Activated CD8-positive, alpha-beta memory T cell treated with anti-CD3 and anti-CD28 coated beads, Interleukin-2, amount 50 U/mL, for 1 hour (primary cell): ENCODE results near the gene CAPN1.

ENCODE experiments used
- DNase-seq: peaks from one replicate; pipeline ENCODE4 v3.0.0-alpha.2; 2020; ENCODE audit errors: extremely low read depth

CAPN1 gene

GRCh38 chr11:65260756-65261590 lies 79.2 kb downstream of the CAPN1 start:
- no peak for DNase-seq
